ENCODE data around the gene IKZF2. TPM values are rescaled to one million over a fixed set of nuclear protein-coding genes. Genes with fewer than 3 reads are reported as not detected.

The IKZF2 gene
- total RNA-seq, 1 donor from 2014 or later: 9.2 TPM

DNA sequence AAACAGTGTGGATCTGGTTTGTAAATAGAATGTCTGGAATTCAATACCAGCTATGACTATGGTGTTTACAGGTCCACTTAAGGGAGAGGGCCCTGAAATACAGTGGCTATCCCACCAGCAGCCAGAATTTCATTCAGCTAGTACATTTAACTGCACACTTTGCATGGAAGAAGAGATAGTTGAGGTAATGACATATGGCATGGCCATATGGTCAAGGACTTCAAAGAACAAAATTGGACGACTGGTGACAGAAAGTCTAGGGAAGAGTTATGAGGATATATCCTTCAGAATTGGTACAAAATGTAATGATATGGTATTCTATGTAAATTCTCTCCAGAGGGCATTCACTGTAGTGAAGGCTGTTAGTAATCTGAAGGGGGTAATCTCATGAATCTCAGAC lies 105.0 kb downstream of the IKZF2 start:
- H3K4me1 Mint-ChIP-seq (ENCODE audit: low read depth): peaks cover 4% of the 10 kb centered on the region
- no peaks in the 10 kb centered on the region for H3K27me3 Mint-ChIP-seq (ENCODE audit: low read depth)
- peaks cover 16% of the 10 kb centered on the region for H3K36me3 Mint-ChIP-seq (ENCODE audit: low read depth)
- no peak overlapping the region for H3K27ac Mint-ChIP-seq (ENCODE audit: unreplicated experiment)
- no peak for TF ChIP-seq CTCF (IDR thresholded peaks at IDR 0.05)
- no peak overlapping the region for H3K4me3 Mint-ChIP-seq (ENCODE audit: unreplicated experiment)
- peaks cover 4% of the 10 kb centered on the region for H3K9me3 Mint-ChIP-seq (ENCODE audit: low read depth)
- DNase-seq (ENCODE audit: low spot score): no peak

- Mint-ChIP-seq H3K4me3 (ENCODE audit: unreplicated experiment) (no peak overlapping the region), H3K36me3 (ENCODE audit: low read depth) (peaks cover 15% of the 10 kb centered on the region), H3K4me1 (ENCODE audit: low read depth) (peaks cover 4% of the 10 kb centered on the region), H3K27ac (ENCODE audit: unreplicated experiment) (no peak overlapping the region), H3K9me3 (ENCODE audit: low read depth) (peaks cover 4% of the 10 kb centered on the region), H3K27me3 (ENCODE audit: low read depth) (no peaks in the 10 kb centered on the region)
- no peak for DNase-seq (ENCODE audit: low spot score)
- no peak for TF ChIP-seq CTCF (IDR thresholded peaks at IDR 0.05)
Measured at GRCh38 chr2:213043566-213043965, 107.8 kb downstream of the IKZF2 start.

- Mint-ChIP-seq H3K36me3 (ENCODE audit: low read depth) (peaks cover 17% of the 10 kb centered on the region), H3K9me3 (ENCODE audit: low read depth) (peaks cover 4% of the 10 kb centered on the region), H3K4me3 (ENCODE audit: unreplicated experiment) (no peak overlapping the region), H3K27ac (ENCODE audit: unreplicated experiment) (no peak overlapping the region), H3K4me1 (ENCODE audit: low read depth) (no peaks in the 10 kb centered on the region), H3K27me3 (ENCODE audit: low read depth) (no peaks in the 10 kb centered on the region)
- no peak for TF ChIP-seq CTCF (IDR thresholded peaks at IDR 0.05)
- no peak for DNase-seq (ENCODE audit: low spot score)
Measured at GRCh38 chr2:213042262-213042661, 109.2 kb downstream of the IKZF2 start.

- H3K36me3 Mint-ChIP-seq (ENCODE audit: low read depth): peaks cover 6% of the 10 kb centered on the region
- DNase-seq (ENCODE audit: low spot score): no peak
- H3K4me3 Mint-ChIP-seq (ENCODE audit: unreplicated experiment): no peak overlapping the region
- no peaks in the 10 kb centered on the region for H3K9me3 Mint-ChIP-seq (ENCODE audit: low read depth)
- no peaks in the 10 kb centered on the region for H3K27me3 Mint-ChIP-seq (ENCODE audit: low read depth)
- no peak for TF ChIP-seq CTCF (IDR thresholded peaks at IDR 0.05)
- H3K27ac Mint-ChIP-seq (ENCODE audit: unreplicated experiment): no peak overlapping the region
- H3K4me1 Mint-ChIP-seq (ENCODE audit: low read depth): no peaks in the 10 kb centered on the region
Measured at GRCh38 chr2:213036836-213037235, 114.6 kb downstream of the IKZF2 start.

DNA sequence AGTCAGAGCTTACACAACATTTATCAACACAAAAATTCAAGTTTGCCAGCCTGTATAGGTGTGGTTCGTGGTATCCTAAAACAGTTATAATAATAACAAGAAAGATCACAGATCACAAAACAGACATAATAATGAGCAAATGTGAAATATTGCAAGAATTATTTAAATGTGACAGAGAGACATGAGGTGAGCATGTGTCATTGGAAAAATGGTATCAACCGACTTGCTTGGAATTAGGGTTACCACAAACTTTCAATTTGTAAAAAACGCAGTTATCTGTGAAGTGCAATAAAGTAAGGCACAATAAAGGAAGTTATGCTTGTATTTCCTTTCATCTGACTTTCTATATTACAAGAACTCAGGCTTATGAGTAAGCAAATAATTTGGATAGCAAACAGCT lies 116.8 kb downstream of the IKZF2 start:
- Mint-ChIP-seq H3K27me3 (ENCODE audit: low read depth) (no peaks in the 10 kb centered on the region), H3K4me1 (ENCODE audit: low read depth) (no peaks in the 10 kb centered on the region), H3K36me3 (ENCODE audit: low read depth) (peaks cover 6% of the 10 kb centered on the region), H3K4me3 (ENCODE audit: unreplicated experiment) (no peak overlapping the region), H3K9me3 (ENCODE audit: low read depth) (no peaks in the 10 kb centered on the region), H3K27ac (ENCODE audit: unreplicated experiment) (no peak overlapping the region)
- TF ChIP-seq CTCF (IDR thresholded peaks at IDR 0.05): no peak
- DNase-seq (ENCODE audit: low spot score): no peak
